Measurements from ENCODE around the gene TSKU. TPM values are rescaled to one million over a fixed set of nuclear protein-coding genes. Genes with fewer than 3 reads are reported as not detected.

The TSKU gene
- polyA plus RNA-seq, 1 of the 3 experiments (the other 2 are of a cell fraction): 20.7 TPM

- TF ChIP-seq POLR2AphosphoS5 (IDR thresholded peaks at IDR 0.05; ENCODE audit: low read depth, low read length): no peak
Observed at GRCh38 chr11:76795290-76795935, 12.3 kb downstream of the TSKU start (continued).

GRCh38 chr11:76795936-76796441 is 12.8 kb downstream of the TSKU start:
- peaks cover 0 to 30% of the 10 kb centered on the region in 2 experiments; a peak in 2 of 4 replicates for H3K4me1 ChIP-seq (ENCODE audit: control insufficient read depth in 1 of 2, insufficient read depth in 2 of 2, low read depth in 1 of 2, low read length in 1 of 2)
- ChIA-PET POLR2A (interaction anchor here (0.6 kb wide), 1 partner anchor 89 kb away, joined by 3 read pairs; no protein-coding TSS in a partner anchor), CTCF (interaction anchor here (0.9 to 1.7 kb wide), 2 partner anchors 58 to 62 kb away, joined by 3 to 7 read pairs; no protein-coding TSS in a partner anchor)
- 97% methylated on average over 20 of the region's 26 CpGs for WGBS (ENCODE audit: low lambda C conversion rate)
- DNase-seq: no peak
- no peaks in the 10 kb centered on the region for H3K9me3 ChIP-seq
- no peak overlapping the region; a peak in 1 of 4 replicates for H3K27ac ChIP-seq (ENCODE audit: low read depth in 2 of 2, low read length in 1 of 2)
- H3K9me2 ChIP-seq: no peaks in the 10 kb centered on the region
- H3F3A ChIP-seq (replicated peaks; ENCODE audit: insufficient read depth): peaks cover 4% of the 10 kb centered on the region
- H3K79me2 ChIP-seq (ENCODE audit: insufficient read depth): peaks cover 40% of the 10 kb centered on the region
- TF ChIP-seq NRF1 (IDR thresholded peaks at IDR 0.05; ENCODE audit: low read depth, low read length): no peak
- no peak for TF ChIP-seq CTCF (IDR thresholded peaks at IDR 0.05)
- TF ChIP-seq, protein P1, sequence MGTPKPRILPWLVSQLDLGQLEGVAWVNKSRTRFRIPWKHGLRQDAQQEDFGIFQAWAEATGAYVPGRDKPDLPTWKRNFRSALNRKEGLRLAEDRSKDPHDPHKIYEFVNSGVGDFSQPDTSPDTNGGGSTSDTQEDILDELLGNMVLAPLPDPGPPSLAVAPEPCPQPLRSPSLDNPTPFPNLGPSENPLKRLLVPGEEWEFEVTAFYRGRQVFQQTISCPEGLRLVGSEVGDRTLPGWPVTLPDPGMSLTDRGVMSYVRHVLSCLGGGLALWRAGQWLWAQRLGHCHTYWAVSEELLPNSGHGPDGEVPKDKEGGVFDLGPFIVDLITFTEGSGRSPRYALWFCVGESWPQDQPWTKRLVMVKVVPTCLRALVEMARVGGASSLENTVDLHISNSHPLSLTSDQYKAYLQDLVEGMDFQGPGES (IDR thresholded peaks at IDR 0.05; ENCODE audit: low read depth, low read length): no peak
- TF ChIP-seq CHD2 (IDR thresholded peaks at IDR 0.05; ENCODE audit: low read length, partially characterized antibody): no peak
- no peak for TF ChIP-seq POLR2AphosphoS5 (IDR thresholded peaks at IDR 0.05; ENCODE audit: low read depth, low read length)
- TF ChIP-seq FOSL2 (IDR thresholded peaks at IDR 0.05; ENCODE audit: borderline replicate concordance, low read depth): no peak
- no peak for TF ChIP-seq GATA2 (CRISPR knock-in tag; IDR thresholded peaks at IDR 0.05)
- TF ChIP-seq SMC3 (IDR thresholded peaks at IDR 0.05; ENCODE audit: low read depth, low read length): no peak
- TF ChIP-seq, protein P2, sequence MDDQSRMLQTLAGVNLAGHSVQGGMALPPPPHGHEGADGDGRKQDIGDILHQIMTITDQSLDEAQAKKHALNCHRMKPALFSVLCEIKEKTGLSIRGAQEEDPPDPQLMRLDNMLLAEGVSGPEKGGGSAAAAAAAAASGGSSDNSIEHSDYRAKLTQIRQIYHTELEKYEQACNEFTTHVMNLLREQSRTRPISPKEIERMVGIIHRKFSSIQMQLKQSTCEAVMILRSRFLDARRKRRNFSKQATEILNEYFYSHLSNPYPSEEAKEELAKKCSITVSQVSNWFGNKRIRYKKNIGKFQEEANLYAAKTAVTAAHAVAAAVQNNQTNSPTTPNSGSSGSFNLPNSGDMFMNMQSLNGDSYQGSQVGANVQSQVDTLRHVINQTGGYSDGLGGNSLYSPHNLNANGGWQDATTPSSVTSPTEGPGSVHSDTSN (IDR thresholded peaks at IDR 0.05): no peak
- peaks cover 65% of the 10 kb centered on the region for H4K20me1 ChIP-seq (ENCODE audit: insufficient read depth)
- H3K36me3 ChIP-seq (replicated peaks in 1 of 2; ENCODE audit: control insufficient read depth in 1 of 2, insufficient read depth in 2 of 2, low read length in 1 of 2): peaks cover 0 to 14% of the 10 kb centered on the region in 2 experiments
- H2AFZ ChIP-seq (ENCODE audit: low read depth): no peak overlapping the region
- no peak overlapping the region for H3K4me2 ChIP-seq
- H3K4me3 ChIP-seq (ENCODE audit: low read depth in 2 of 2, low read length in 1 of 2): no peak overlapping the region
- no peaks in the 10 kb centered on the region for H3K27me3 ChIP-seq (ENCODE audit: insufficient read depth)
- no peak overlapping the region for H3K9ac ChIP-seq

Data from SK-N-SH (cell line).